Spleen (tissue), 7 donors: ENCODE data around the gene ZNF714.

Experiments used
- CTCF ChIP-seq, 11 experiments: fragments of 200-600 bp in 7 of 11; fragments of 450-650 bp in 4 of 11; sonication (generic) in 4 of 11; IDR thresholded peaks in 8 of 11; conservative IDR thresholded peaks in 3 of 11; 1 replicate in 7 of 11; 2 replicates in 4 of 11; pipeline versions ENCODE4 v1.4.0 to v1.8.0; 2016 to 2021; ENCODE audit warnings: antibody characterized with exemption in 11 of 11, inconsistent platforms in 4 of 11, mild to moderate bottlenecking in 1 of 11
- POLR2A ChIP-seq, 3 donors: fragments of 450-650 bp; IDR thresholded peaks; one replicate each; pipeline ENCODE4 v1.5.1; 2017; ENCODE audit warnings: antibody characterized with exemption in 3 of 3, mild to moderate bottlenecking in 1 of 3
- POLR2AphosphoS5 ChIP-seq, 3 donors: sonication (generic); formaldehyde crosslinking; IDR thresholded peaks; one replicate each; pipeline ENCODE4 v1.5.1; 2017; ENCODE audit warnings: antibody characterized with exemption in 3 of 3
- donor health status: DM: no; HTN: no; CAD: no; lungs with moderate emphysema.
- donor health status: DM: no; HTN: no; CAD: no.
- donor health status: DM: no; HTN: no; CAD: no.

GRCh38 chr19:21109116-21109515 lies 27.1 kb downstream of the ZNF714 start:
- TF ChIP-seq CTCF (IDR thresholded peaks at IDR 0.05 in 8 of 11, conservative IDR thresholded peaks at IDR 0.05 in 3 of 11) (no peak), POLR2AphosphoS5 (IDR thresholded peaks at IDR 0.05) (no peak), POLR2A (IDR thresholded peaks at IDR 0.05) (no peak)
